OCI-LY1 (cell line): ENCODE results near the gene LTBP1.

ENCODE experiments used
- H2AFZ ChIP-seq: fragments of 200-600 bp; sonication (generic), shearing (Covaris generic); 2 replicates; pipeline ENCODE4 v1.6.0; 2014; ENCODE audit warnings: antibody characterized with exemption, mild to moderate bottlenecking, low read length
- H3F3A ChIP-seq: fragments of 200-600 bp; sonication (generic), shearing (Covaris generic); 2 replicates; pipeline ENCODE4 v1.6.0; 2014; ENCODE audit warnings: mild to moderate bottlenecking, antibody characterized with exemption, low read length, moderate library complexity; ENCODE audit not compliant: insufficient read depth
- H3K27ac ChIP-seq: fragments of 200-600 bp; sonication (generic); 2 replicates; pipeline ENCODE4 v1.5.1; 2014; ENCODE audit warnings: low read length, mixed run types, mild to moderate bottlenecking, low read depth; ENCODE audit not compliant: poor library complexity, severe bottlenecking
- H3K27me3 ChIP-seq: fragments of 200-600 bp; sonication (generic); 2 replicates; pipeline ENCODE4 v1.6.0; 2014; ENCODE audit warnings: antibody characterized with exemption, mild to moderate bottlenecking, low read length, moderate library complexity; ENCODE audit not compliant: insufficient read depth
- H3K36me3 ChIP-seq: fragments of 200-600 bp; sonication (generic); 2 replicates; pipeline ENCODE4 v1.6.1; 2014; ENCODE audit warnings: mild to moderate bottlenecking, antibody characterized with exemption, low read length, moderate library complexity, mixed read lengths; ENCODE audit not compliant: insufficient read depth
- H3K4me1 ChIP-seq: fragments of 200-600 bp; sonication (generic); 2 replicates; pipeline ENCODE4 v1.5.1; 2014; ENCODE audit warnings: mild to moderate bottlenecking, low read length, moderate library complexity; ENCODE audit not compliant: insufficient read depth, severe bottlenecking
- H3K4me2 ChIP-seq: fragments of 200-600 bp; sonication (generic), shearing (Covaris generic); 2 replicates; pipeline ENCODE4 v1.6.1; 2014; ENCODE audit warnings: low read length
- H3K4me3 ChIP-seq: fragments of 200-600 bp; sonication (generic); 2 replicates; pipeline ENCODE4 v1.5.1; 2014; ENCODE audit warnings: low read length, low read depth, mild to moderate bottlenecking, mixed read lengths; ENCODE audit not compliant: poor library complexity, severe bottlenecking
- H3K79me2 ChIP-seq: fragments of 200-600 bp; shearing (Covaris generic); 2 replicates; pipeline ENCODE4 v1.6.1; 2016; ENCODE audit warnings: mixed run types, low read length, mixed read lengths; ENCODE audit not compliant: insufficient read depth
- H3K9ac ChIP-seq: fragments of 200-600 bp; sonication (generic), shearing (Covaris generic); 2 replicates; pipeline ENCODE4 v1.6.1; 2014; ENCODE audit warnings: mild to moderate bottlenecking, low read length, mixed read lengths
- H3K9me2 ChIP-seq: fragments of 200-600 bp; sonication (generic), shearing (Covaris generic); 2 replicates; pipeline ENCODE4 v1.6.1; 2014; ENCODE audit warnings: low read depth, mild to moderate bottlenecking, low read length, mixed read lengths
- H3K9me3 ChIP-seq: fragments of 200-600 bp; shearing (Covaris generic); 2 replicates; pipeline ENCODE4 v1.6.1; 2014; ENCODE audit warnings: low read length, mixed read lengths
- H4K20me1 ChIP-seq: fragments of 200-600 bp; sonication (generic), shearing (Covaris generic); 2 replicates; pipeline ENCODE4 v1.6.0; 2016; ENCODE audit warnings: mild to moderate bottlenecking, low read length; ENCODE audit not compliant: insufficient read depth
- EZH2 ChIP-seq: fragments of 200-600 bp; sonication (generic), shearing (Covaris generic); IDR thresholded peaks from 2 replicates; pipeline ENCODE4 v1.8.0; 2017; ENCODE audit warnings: borderline replicate concordance, mixed run types, mild to moderate bottlenecking, antibody characterized with exemption, low read length, moderate library complexity, mixed read lengths
- TF ChIP-seq, protein P1 (sequence below): fragments of 200-600 bp; sonication (generic), shearing (Covaris generic); IDR thresholded peaks from 2 replicates; pipeline ENCODE4 v1.5.1; 2017; ENCODE audit warnings: mild to moderate bottlenecking, antibody characterized with exemption, low read length, moderate library complexity, mixed read lengths

Gene LTBP1

DNA sequence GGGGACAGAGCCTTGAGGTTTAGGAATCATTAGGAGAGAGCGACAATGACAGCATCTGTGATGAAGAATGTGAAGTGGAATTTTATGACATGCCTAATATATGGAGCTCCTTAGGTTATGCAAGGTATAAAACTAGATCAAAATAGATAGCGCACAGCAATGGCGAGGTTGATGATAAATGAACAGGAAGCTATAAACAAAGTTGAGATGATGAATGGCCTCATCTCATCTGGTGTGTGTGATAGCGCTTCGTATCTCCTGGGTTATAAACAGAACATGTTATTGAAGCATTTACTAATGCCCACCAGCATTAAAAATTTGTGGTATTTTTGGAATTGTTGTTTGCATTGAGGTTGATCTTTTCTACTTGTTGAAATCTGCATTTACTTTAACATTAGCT lies 231.5 kb downstream of the LTBP1 start:
- peaks cover 7% of the 10 kb centered on the region for H3K79me2 ChIP-seq
- TF ChIP-seq, protein P1, sequence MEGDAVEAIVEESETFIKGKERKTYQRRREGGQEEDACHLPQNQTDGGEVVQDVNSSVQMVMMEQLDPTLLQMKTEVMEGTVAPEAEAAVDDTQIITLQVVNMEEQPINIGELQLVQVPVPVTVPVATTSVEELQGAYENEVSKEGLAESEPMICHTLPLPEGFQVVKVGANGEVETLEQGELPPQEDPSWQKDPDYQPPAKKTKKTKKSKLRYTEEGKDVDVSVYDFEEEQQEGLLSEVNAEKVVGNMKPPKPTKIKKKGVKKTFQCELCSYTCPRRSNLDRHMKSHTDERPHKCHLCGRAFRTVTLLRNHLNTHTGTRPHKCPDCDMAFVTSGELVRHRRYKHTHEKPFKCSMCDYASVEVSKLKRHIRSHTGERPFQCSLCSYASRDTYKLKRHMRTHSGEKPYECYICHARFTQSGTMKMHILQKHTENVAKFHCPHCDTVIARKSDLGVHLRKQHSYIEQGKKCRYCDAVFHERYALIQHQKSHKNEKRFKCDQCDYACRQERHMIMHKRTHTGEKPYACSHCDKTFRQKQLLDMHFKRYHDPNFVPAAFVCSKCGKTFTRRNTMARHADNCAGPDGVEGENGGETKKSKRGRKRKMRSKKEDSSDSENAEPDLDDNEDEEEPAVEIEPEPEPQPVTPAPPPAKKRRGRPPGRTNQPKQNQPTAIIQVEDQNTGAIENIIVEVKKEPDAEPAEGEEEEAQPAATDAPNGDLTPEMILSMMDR, result no peak
- TF ChIP-seq EZH2, result no peak

DNA sequence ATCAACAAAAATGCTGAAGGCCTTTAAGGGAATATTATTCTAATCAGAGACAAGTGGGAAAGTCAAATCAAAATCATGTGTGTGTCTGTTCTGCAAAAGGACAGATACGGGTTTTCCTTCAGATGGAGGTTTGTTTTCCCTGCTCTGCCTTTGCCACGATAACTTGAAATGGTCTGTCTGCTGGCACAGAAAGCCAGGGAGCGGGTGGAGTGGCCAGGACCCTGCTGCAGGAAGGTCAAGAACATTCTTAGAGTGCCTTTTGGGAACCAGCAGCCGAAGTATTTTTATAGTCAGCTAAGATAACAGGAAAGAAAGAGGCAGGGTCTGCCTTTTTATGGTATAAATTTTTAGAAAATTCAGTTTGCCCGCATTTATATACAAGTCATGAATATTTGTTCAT lies 234.2 kb downstream of the LTBP1 start:
- no peak overlapping the region for H3K4me2 ChIP-seq
- H2AFZ ChIP-seq, result no peak overlapping the region
- H3K9me3 ChIP-seq, result 0 out of 2 replicates have a peak, but pooled peaks cover 5% of the 10 kb centered on the region
- peaks cover 81% of the 10 kb centered on the region for H3K36me3 ChIP-seq
- no peaks in the 10 kb centered on the region for H3K9me2 ChIP-seq
- no peaks in the 10 kb centered on the region for H3F3A ChIP-seq
- H3K27me3 ChIP-seq, result no peaks in the 10 kb centered on the region
- no peak overlapping the region for H3K4me3 ChIP-seq
- H3K79me2 ChIP-seq, result peaks cover 7% of the 10 kb centered on the region
- no peak for TF ChIP-seq EZH2
- H4K20me1 ChIP-seq, result no peaks in the 10 kb centered on the region
- H3K9ac ChIP-seq, result no peak overlapping the region
- no peaks in the 10 kb centered on the region for H3K4me1 ChIP-seq
- no peak overlapping the region for H3K27ac ChIP-seq

More for the DNA sequence above, 231.5 kb downstream of the LTBP1 start:
- Histone ChIP-seq H3K27me3 (no peaks in the 10 kb centered on the region), H3K9me2 (no peaks in the 10 kb centered on the region), H3F3A (no peaks in the 10 kb centered on the region), H3K4me1 (no peaks in the 10 kb centered on the region), H3K36me3 (peaks cover 54% of the 10 kb centered on the region), H3K27ac (no peak overlapping the region), H2AFZ (no peak overlapping the region), H3K9me3 (0 out of 2 replicates have a peak, but pooled peaks cover 5% of the 10 kb centered on the region), H3K4me2 (no peak overlapping the region), H3K9ac (no peak overlapping the region), H3K4me3 (no peak overlapping the region), H4K20me1 (no peaks in the 10 kb centered on the region)

DNA sequence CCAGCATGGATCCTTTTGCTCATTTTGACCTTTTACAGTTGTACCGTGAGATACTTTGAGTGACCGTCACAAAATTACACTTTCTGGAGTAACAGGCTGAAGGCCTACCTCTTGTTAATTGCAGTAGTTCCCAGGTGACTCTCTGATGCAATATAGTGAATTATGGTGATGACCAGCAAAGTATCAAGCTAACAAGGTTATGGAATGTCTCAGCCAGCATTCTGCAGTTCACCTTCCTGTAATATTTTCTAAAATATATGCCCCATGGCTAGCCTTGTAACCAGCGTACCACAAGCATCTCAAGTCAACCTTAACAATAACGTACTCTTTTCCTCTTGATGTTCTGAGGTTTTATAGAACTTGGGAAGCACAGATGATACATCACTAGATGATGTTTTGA lies 234.7 kb downstream of the LTBP1 start:
- no peak overlapping the region for H3K4me3 ChIP-seq
- H3K4me2 ChIP-seq, result no peak overlapping the region
- TF ChIP-seq, protein P1, result no peak
- TF ChIP-seq EZH2, result no peak
- no peak overlapping the region for H3K9ac ChIP-seq
- H3K27ac ChIP-seq, result no peak overlapping the region
- no peaks in the 10 kb centered on the region for H4K20me1 ChIP-seq
- no peak overlapping the region for H2AFZ ChIP-seq
- peaks cover 7% of the 10 kb centered on the region for H3K79me2 ChIP-seq
- H3K9me3 ChIP-seq, result 0 out of 2 replicates have a peak, but pooled peaks cover 5% of the 10 kb centered on the region
- no peaks in the 10 kb centered on the region for H3K4me1 ChIP-seq
- no peaks in the 10 kb centered on the region for H3F3A ChIP-seq
- H3K36me3 ChIP-seq, result peaks cover 84% of the 10 kb centered on the region
- no peaks in the 10 kb centered on the region for H3K27me3 ChIP-seq
- H3K9me2 ChIP-seq, result no peaks in the 10 kb centered on the region

DNA sequence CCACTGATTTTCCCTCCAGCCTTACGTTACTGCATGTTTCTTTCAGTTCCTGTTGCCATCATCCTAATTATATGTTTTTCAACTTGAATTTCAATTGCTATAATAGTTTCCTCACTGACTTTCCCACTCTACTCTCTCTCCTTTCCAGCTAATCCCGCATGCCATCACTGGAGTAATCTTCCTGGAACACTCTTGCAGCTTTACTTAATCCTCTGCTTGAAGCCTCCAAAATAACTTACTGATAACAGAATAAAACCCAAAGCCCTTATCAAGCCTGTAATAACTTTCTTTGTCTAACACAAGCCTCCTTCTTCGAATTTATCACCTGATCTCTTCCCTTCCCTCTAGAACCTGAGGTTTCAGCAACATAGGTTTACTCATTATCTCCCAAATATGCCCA lies 237.3 kb downstream of the LTBP1 start:
- Histone ChIP-seq H3K36me3 (peaks cover 86% of the 10 kb centered on the region), H3K9me2 (no peaks in the 10 kb centered on the region), H3K4me2 (no peak overlapping the region), H3K27me3 (no peaks in the 10 kb centered on the region), H3K79me2 (peaks cover 7% of the 10 kb centered on the region), H4K20me1 (no peaks in the 10 kb centered on the region), H3K9ac (no peak overlapping the region), H2AFZ (no peak overlapping the region), H3K9me3 (0 out of 2 replicates have a peak, but pooled peaks cover 5% of the 10 kb centered on the region), H3F3A (no peaks in the 10 kb centered on the region), H3K4me1 (no peaks in the 10 kb centered on the region), H3K4me3 (no peak overlapping the region), H3K27ac (no peak overlapping the region)
- TF ChIP-seq EZH2, result no peak
- TF ChIP-seq, protein P1, result no peak
